Fibroblast of skin of right quadriceps (primary cell): Measurements from ENCODE around the gene PTBP1.
"Not testable (repeated sequence)": the region's sequence is repeated elsewhere in the genome, so short reads cannot be mapped to it uniquely, and the experiment has no call there.

Experiments
- DNase-seq: peaks from one replicate; pipeline ENCODE4 v3.0.0-alpha.2; 2013

PTBP1 gene

GRCh38 chr19:831407-832369 is 34.4 kb downstream of the PTBP1 start:
- DNase-seq, result no peak

GRCh38 chr19:834216-834615 is 37.0 kb downstream of the PTBP1 start:
- no peak for DNase-seq

- no peak for DNase-seq
These were observed 38.1 kb downstream of the PTBP1 start for GRCh38 chr19:835210-835810.

GRCh38 chr19:840519-841206 is 43.4 kb downstream of the PTBP1 start, which contains the start of gene PRTN3:
PRTN3 (plus strand) TSS chr19:840999; CDS start chr19:841009, 10 bp downstream.
- DNase-seq, result no peak

GRCh38 chr19:842802-843179 is 45.5 kb downstream of the PTBP1 start:
- DNase-seq, result not testable (repeated sequence)

GRCh38 chr19:843180-843835 is 46.1 kb downstream of the PTBP1 start:
- DNase-seq, result no peak

- DNase-seq, result no peak
These were observed 46.7 kb downstream of the PTBP1 start for GRCh38 chr19:843836-844545.

GRCh38 chr19:844546-844971 is 47.3 kb downstream of the PTBP1 start:
- no peak for DNase-seq

- DNase-seq, result no peak
These were observed 48.7 kb downstream of the PTBP1 start for GRCh38 chr19:845707-846521.

- DNase-seq, result no peak
These were observed 51.2 kb downstream of the PTBP1 start for GRCh38 chr19:848386-848921.

- DNase-seq, result not testable (repeated sequence)
These were observed 51.9 kb downstream of the PTBP1 start for GRCh38 chr19:849195-849594.

GRCh38 chr19:850221-850978 is 53.1 kb downstream of the PTBP1 start:
- DNase-seq, result peak; percentile 79

GRCh38 chr19:850979-851335 is 53.7 kb downstream of the PTBP1 start:
- DNase-seq, result no peak

- no peak for DNase-seq
These were observed 55.1 kb downstream of the PTBP1 start, which contains the start of gene ELANE for GRCh38 chr19:852136-853013. ELANE (plus strand) TSS chr19:852303; CDS start chr19:852329, 26 bp downstream.

GRCh38 chr19:853014-853585 is 55.8 kb downstream of the PTBP1 start:
- DNase-seq, result no peak

GRCh38 chr19:853614-854220 is 56.5 kb downstream of the PTBP1 start:
- not testable (repeated sequence) for DNase-seq

GRCh38 chr19:854549-854948 is 57.3 kb downstream of the PTBP1 start:
- DNase-seq, result no peak

- no peak for DNase-seq
These were observed 57.9 kb downstream of the PTBP1 start for GRCh38 chr19:855142-855541.
